Measurements from ENCODE around the gene AVEN. TPM values are rescaled to one million over a fixed set of nuclear protein-coding genes. Genes with fewer than 3 reads are reported as not detected.
"Not testable (repeated sequence)": the region's sequence is repeated elsewhere in the genome, so short reads cannot be mapped to it uniquely, and the experiment has no call there.

Gene AVEN
- total RNA-seq, 4 donors from 2014 or later, result 7.7 to 12.9 (median 10.1) TPM

DNA sequence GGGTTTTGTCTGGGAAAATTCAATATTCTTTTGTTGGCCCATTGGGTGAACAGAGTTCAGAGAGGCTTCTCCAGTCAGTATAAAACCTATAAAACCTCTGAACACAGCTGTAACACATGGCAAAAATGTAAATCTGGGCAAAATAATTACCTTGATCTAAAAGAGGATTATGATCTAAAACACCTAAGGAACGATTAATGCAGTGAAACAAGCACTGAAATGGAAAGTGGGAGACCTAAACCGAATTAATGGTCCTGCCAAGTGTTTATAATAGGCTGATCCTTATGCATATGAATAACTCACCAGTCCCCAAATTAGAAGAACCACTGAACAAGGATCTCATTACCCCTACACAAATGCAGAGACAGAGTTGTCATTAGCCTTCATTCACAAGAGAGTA is 32.6 kb downstream of the AVEN start:
- Histone ChIP-seq H3K36me3 (no peaks in the 10 kb centered on the region), H3K4me3 (replicated peaks in 1 of 3) (no peak overlapping the region), H3K9me3 (no peaks in the 10 kb centered on the region), H3K27me3 (no peaks in the 10 kb centered on the region), H3K27ac (no peak overlapping the region), H3K4me1 (no peaks in the 10 kb centered on the region)
- DNase-seq, result no peak
- intact Hi-C loops (cut with DNase I), result no loop called here
- whole genome bisulfite sequencing, 2 donors, result 90% methylated on average over 2 of the region's 2 CpGs
- no peak for TF ChIP-seq POLR2A (IDR thresholded peaks at IDR 0.05)
- TF ChIP-seq, protein P1, sequence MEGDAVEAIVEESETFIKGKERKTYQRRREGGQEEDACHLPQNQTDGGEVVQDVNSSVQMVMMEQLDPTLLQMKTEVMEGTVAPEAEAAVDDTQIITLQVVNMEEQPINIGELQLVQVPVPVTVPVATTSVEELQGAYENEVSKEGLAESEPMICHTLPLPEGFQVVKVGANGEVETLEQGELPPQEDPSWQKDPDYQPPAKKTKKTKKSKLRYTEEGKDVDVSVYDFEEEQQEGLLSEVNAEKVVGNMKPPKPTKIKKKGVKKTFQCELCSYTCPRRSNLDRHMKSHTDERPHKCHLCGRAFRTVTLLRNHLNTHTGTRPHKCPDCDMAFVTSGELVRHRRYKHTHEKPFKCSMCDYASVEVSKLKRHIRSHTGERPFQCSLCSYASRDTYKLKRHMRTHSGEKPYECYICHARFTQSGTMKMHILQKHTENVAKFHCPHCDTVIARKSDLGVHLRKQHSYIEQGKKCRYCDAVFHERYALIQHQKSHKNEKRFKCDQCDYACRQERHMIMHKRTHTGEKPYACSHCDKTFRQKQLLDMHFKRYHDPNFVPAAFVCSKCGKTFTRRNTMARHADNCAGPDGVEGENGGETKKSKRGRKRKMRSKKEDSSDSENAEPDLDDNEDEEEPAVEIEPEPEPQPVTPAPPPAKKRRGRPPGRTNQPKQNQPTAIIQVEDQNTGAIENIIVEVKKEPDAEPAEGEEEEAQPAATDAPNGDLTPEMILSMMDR (IDR thresholded peaks at IDR 0.05), result no peak

DNA sequence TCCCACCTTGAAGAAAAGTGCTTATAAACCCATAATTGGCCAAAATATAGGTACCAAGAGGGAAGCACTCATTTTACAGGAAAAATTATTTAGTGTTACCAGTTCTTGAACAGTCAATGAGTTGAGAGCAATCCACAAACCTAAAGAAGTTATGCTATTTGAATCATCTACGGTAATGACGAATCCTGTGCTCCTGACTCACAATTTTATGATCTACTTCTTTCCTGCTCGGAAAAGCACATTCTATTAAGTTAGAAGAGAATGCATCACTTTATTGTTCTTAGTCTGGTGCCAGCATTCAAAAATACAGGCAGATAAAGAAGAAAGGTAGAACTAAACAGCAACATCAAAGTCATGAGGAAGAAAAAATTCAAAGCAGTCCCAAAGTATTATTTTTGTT is 37.5 kb downstream of the AVEN start:
- TF ChIP-seq POLR2A (IDR thresholded peaks at IDR 0.05), result no peak
- TF ChIP-seq, protein P1 (IDR thresholded peaks at IDR 0.05), result no peak
- H3K36me3 ChIP-seq, result no peaks in the 10 kb centered on the region
- no peak overlapping the region for H3K27ac ChIP-seq
- H3K9me3 ChIP-seq, result no peaks in the 10 kb centered on the region
- 63 to 66% methylated on average over 3 of the region's 3 CpGs for WGBS, 2 donors
- no peak for DNase-seq
- no peak overlapping the region for H3K4me3 ChIP-seq (replicated peaks in 1 of 3)
- intact Hi-C loops (cut with DNase I), result no loop called here
- no peaks in the 10 kb centered on the region for H3K4me1 ChIP-seq
- no peaks in the 10 kb centered on the region for H3K27me3 ChIP-seq

DNA sequence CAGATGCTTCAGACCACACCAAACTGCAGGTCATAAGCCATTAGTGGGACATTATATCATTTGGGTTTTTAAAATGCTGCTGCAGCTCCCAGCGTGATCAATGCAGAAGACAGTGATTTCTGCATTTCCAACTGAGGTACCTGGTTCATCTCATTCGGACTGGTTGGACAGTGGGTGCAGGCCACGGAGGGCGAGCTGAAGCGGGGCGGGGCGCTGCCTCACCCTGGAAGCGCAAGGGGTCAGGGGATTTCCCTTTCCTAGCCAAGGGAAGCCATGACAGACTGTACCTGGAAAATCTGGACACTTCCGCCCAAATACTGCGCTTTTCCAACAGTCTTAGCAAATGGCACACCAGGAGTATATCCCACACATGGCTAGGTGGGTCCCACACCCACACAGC is 43.3 kb downstream of the AVEN start:
- DNase-seq; H3K4me1 ChIP-seq; H3K27me3 ChIP-seq; H3K9me3 ChIP-seq; intact Hi-C loops (cut with DNase I); H3K4me3 ChIP-seq (replicated peaks in 1 of 3); H3K27ac ChIP-seq; H3K36me3 ChIP-seq: not testable (repeated sequence)
- 93 to 100% methylated on average over 4 to 10 of the region's 10 CpGs for WGBS, 2 donors

DNA sequence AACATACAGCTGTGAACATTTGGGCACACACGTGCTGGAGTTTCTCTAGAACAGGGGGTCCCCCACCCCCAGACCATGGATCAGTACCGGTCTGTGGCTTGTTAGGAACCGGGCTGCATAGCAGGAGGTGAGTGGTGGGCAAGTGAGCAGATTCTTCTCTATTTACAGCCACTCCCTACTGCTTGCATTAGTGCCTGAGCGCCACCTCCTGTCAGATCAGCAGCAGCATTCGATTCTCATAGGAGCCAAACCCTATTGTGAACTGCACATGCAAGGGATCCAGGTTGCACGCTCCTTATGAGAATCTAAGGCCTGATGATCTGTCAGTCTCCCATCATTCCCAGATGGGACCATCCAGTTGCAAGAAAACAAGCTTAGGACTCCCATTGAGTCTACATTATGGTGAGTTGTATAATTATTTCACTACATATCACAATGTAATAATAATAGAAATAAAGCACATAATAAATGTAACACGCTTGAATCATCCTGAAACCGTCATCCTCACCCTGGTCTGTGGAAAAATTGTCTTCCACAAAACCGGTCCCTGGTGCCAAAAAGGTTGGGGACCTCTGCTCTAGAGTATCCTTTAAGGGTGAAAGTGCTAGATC is 44.9 kb downstream of the AVEN start:
- Histone ChIP-seq H3K4me1 (no peaks in the 10 kb centered on the region), H3K27ac (no peak overlapping the region), H3K4me3 (replicated peaks in 1 of 3) (no peak overlapping the region), H3K9me3 (no peaks in the 10 kb centered on the region), H3K36me3 (no peaks in the 10 kb centered on the region), H3K27me3 (no peaks in the 10 kb centered on the region)
- 82 to 93% methylated on average over 9 of the region's 9 CpGs for WGBS, 2 donors
- DNase-seq, result no peak
- no peak for TF ChIP-seq POLR2A (IDR thresholded peaks at IDR 0.05)
- TF ChIP-seq, protein P1 (IDR thresholded peaks at IDR 0.05), result peak in 1 of 6 experiments; percentile 14
- intact Hi-C loops (cut with DNase I), result no loop called here

DNA sequence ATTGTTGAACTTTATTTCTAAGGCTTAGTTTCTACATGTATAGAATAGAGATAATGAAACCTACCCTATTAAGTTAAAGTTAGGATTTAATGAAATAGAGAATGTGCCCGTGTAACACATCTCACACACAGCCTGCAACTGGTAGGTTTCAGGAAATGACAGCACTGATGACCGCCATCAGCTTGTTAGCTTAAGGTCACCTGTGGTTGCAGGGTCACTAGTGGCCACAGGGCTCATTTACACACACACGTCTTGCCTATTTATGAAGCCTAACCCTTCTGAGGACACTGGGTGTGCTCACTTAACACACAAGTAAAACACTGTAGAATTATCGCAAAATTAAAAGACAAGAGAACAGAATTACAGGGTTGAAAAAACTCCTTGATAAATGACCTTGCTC is 50.6 kb downstream of the AVEN start:
- intact Hi-C loops (cut with DNase I), result no loop called here
- no peak overlapping the region for H3K27ac ChIP-seq
- no peaks in the 10 kb centered on the region for H3K4me1 ChIP-seq
- H3K4me3 ChIP-seq (replicated peaks in 1 of 3), result no peak overlapping the region
- 95 to 96% methylated on average over 4 of the region's 4 CpGs for WGBS, 2 donors
- no peaks in the 10 kb centered on the region for H3K27me3 ChIP-seq
- no peaks in the 10 kb centered on the region for H3K36me3 ChIP-seq
- TF ChIP-seq, protein P1 (IDR thresholded peaks at IDR 0.05), result no peak
- TF ChIP-seq POLR2A (IDR thresholded peaks at IDR 0.05), result no peak
- no peaks in the 10 kb centered on the region for H3K9me3 ChIP-seq
- DNase-seq, result no peak

Measured in thyroid gland (tissue), 4 donors.